NCI-H1436 (cell line): ENCODE results near the gene NALCN.

Experiments used
- DNase-seq: peaks from one replicate; lab custom pipeline; 2025; lab: John Stamatoyannopoulos, UW

NALCN gene

GRCh38 chr13:101121608-101122007 is 294.7 kb downstream of the NALCN start:
- no peak for DNase-seq

GRCh38 chr13:101120007-101120406 is 296.3 kb downstream of the NALCN start:
- DNase-seq, result no peak

GRCh38 chr13:101116826-101117225 is 299.5 kb downstream of the NALCN start:
- DNase-seq, result no peak

DNA sequence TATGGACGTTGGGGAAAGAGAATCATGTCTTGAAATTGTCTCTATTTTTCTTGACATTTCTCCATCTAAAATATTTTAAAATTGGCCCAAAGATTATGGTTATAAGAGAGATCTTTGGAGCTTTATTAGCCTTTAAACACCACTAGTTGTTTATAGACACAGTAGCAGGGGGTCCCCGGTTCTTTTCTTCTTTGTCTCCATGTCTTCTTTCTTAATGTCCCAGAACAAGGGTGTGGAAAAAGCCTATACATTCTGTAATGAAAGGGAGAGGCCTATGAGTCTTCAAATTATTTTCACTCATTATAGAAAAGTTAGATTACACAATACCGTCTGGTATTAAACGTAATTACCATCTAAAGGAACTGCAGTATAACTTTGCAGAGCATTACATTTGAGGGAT is 300.0 kb downstream of the NALCN start:
- no peak for DNase-seq

DNA sequence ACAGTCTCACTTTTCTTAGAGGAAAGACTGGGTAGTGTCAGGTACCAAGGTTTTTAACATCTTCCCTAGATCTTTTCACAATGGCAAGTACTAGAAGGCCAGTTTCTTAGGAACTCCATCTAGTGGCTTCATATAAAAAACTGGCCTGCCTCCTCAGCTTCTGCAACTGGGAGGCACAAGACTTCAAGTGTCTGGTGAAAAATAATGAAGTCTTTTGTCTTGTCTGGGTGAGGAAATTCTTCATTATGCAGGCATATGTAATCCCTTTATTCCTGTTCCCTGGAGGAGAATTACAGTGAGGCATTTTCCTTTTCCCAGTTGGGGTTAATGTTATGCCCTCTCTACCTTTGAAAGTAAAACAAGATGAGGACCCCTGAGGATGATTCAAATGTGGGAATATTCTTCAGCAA is 300.5 kb downstream of the NALCN start:
- DNase-seq, result no peak

DNA sequence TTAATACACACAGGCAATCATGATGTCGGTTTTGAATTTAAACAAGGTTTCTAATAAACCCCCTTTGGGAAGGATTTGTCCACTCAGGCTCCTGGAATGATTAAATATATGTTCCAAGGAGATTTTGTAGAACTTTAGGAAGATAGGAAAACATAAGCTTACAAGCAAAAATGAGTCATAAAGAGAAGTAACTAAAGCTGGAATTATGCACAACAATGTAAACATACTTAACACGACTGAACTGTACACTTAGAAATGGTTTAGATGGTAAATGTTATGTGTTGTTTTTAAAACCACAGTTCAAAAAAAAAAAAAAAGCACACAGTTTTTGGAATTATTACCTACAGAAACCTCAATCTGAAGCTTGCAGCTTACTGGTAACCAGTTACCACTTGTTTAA is 304.4 kb downstream of the NALCN start:
- no peak for DNase-seq

GRCh38 chr13:101109005-101109404 is 307.3 kb downstream of the NALCN start:
- no peak for DNase-seq

DNA sequence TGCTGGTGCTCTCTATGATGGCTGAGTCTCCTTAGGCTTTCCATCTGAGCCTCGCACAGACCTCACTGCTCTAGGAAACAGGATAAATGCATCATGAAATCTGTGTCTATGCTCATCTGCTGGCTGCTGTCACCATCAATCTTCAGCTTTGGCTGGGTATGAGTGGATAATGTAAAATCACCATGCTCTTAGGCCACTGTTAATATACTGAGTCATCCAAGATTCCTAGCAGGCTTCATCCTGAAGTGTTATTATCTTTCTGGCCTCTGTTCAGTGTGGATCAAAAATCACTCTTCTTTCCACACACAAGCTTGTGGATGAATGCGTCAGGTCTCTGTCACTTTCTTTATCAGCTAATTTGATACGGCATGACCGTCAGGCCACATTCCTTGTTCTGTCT is 317.4 kb downstream of the NALCN start:
- no peak for DNase-seq

DNA sequence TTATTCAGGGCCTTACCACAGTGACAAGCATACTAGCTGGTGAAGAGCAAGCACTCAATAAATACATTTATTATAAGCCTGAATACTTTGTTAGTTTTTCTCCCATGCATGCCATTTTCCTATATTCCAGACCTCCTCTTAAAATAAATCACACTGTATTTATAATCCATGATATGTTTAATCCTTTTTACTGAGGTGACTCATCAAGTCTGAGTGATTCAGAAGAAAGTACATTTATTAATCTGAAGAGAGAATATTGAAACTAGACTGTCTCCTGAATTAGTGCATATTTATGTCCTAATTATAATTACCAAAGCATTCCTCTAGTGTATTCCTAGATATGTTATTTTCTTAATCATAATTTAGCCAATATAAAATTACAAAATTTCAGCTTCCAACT is 323.3 kb downstream of the NALCN start:
- DNase-seq, result no peak

DNA sequence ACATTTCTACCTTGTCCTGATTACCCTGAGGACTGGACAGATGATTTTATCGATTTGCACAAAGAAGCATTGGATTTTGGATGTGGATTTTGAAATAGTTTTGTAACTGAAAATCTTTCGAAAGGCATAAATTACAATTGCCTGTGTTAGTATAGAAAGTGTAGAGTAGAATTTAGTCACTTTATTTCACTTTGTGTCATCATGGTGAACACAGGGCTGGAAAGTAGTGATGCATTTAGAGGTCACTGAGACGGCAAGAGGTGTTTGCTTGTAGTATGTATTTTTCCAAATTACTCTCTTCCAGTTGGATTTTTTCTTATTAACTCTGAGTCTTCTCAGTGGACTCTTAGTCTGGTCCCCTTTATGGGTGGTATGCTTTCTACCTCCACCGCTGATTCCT is 326.0 kb downstream of the NALCN start:
- DNase-seq, result no peak

GRCh38 chr13:101085551-101085950 is 330.8 kb downstream of the NALCN start:
- no peak for DNase-seq

- DNase-seq, result no peak
Observed at GRCh38 chr13:101082441-101082840, 333.9 kb downstream of the NALCN start.

DNA sequence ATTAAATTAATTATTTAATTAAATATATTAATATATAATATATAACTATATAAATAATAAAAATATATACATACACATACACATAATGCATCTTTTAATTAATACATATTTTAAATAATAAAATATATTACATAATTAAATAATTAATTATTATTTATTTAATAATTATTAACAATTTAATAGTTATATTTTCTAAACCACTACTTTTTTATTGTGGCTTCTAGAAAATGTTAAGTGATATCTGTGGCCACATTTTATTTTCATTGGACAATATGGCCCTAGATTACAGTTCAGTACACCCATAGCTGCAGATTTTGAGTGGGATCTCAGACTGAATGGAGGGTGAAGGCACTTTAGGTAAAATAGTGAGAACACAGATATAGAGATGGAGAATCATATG is 335.7 kb downstream of the NALCN start:
- DNase-seq, result no peak

DNA sequence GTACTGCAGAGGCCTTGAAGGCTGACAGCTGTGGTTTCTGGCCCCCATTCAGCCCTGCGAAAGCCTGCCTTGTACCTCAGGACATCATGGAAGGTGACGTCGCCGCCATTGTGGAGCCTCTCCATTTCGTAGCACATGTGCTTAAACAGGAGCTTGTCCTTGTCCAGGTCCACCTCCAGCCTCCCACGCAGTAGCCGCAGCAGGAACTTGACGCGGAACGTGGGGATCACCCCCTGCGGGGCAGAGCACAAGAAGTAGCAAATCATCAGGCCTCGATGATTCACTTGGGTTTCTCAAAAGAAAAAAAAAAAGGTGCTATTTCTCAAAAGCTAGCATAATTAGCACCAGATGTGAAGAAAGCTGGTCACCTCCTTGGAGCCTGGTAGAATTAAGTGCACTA is 351.0 kb downstream of the NALCN start:
- DNase-seq, result no peak

DNA sequence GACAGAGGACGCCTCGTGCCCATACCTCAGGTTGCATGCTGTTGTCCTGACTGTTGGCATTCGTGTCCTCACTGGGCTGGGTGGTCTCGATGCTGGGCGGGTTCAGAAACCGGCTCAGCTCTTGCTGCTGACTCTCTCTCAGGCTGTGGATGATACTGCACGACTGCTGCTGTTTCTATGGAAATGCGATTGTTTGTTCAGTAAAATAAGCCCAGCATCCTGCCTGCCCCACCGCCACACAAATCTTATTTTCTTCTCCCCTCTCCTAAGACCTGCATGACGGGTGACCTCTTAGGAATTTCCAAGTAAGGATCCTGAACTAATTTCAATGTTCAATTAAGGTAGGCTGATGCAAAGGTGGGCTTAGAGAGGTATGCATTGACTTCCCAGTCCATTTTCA is 356.5 kb downstream of the NALCN start:
- DNase-seq, result no peak

- DNase-seq, result no peak
Observed at GRCh38 chr13:101058841-101059240, 357.5 kb downstream of the NALCN start.

DNA sequence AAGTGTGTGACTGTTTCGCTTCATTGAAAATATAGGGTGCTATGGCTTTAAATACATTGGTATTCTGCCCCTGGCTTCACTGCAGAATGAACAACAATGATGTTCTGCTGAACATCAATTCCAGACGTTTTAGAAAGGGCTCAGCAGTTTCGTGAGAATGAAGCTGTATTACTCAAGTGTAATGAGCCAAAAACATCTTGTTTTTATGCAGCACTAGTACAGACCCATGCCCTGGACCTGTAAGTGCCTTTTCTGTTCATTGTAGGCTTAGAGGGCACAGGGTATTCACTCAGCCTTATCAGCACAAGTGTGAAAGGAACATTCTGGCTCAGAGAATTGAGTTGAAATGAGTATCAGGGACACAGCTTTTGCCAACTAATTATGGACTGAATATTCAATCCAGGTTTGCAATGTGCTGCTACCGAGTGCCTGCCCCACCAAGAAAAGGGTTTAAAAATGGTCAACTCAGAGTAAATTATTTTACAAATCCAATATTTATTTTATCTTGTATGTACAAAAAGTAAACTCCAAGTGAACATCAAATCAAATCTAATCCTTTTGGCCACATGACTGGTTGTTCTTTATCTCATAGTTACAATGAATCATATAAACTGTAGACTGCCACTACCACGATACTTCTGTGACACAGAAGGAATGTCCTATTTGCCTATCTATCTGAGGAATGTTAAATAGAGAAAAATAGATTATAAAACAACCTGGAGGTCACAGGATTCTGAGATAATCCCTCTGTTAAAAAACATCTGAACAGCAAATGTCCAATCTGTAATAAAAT is 362.8 kb downstream of the NALCN start:
- no peak for DNase-seq

DNA sequence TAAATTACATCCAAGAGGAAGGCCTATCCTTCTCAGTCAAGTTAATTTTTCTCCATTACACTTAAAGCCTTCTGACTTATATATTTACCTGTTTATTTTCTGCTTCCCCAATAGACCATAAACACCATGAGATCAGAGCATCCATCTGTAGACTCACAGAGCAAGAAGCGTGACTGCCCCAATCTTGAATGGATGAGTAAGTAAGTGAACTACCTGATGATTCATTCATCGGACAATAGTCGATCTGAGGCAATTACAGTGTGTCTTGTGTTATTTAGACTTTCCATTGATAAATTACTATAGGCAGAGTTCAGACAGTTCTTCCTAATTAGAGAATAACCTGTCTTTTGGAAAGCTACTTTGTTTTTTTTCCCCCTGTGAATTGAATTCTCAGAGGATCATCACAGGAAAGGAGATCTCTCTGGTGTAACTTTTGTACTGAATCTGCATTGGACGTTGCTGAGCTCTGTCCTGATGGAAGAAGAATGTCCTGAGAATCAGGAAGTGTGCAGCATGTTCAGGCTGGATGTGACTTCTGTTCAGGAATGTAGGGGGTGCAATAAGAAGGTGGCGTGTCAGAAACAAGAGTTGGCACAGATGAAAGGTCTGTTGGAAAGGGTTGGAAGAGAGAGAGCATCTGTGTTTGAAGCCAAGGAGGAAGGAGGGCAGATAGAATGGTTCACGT is 367.0 kb downstream of the NALCN start:
- DNase-seq, result no peak

- DNase-seq, result no peak
Observed at GRCh38 chr13:101036546-101036945, 379.8 kb downstream of the NALCN start.

GRCh38 chr13:101035119-101035620 is 381.1 kb downstream of the NALCN start:
- DNase-seq, result no peak

- no peak for DNase-seq
Observed at GRCh38 chr13:101026736-101027398, 389.4 kb downstream of the NALCN start.

DNA sequence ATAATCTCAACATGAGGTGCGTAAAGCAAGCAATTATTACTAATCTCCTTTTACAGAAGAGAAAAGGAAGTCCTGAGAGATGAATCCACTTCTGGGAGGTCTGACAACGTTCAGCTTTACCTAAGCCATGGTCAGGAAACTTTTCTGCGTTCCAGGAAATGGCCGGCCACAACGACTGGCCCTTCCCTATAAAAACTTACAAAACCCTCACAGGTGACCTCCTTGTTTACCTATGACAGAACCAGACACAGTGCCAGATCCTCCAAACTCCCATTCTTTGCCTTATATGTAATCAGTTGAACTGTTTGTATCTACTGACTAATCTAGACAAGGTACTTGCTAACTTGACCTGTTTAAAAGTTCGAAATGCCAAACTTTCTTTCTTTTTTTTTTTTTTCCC is 390.0 kb downstream of the NALCN start:
- DNase-seq, result no peak

DNA sequence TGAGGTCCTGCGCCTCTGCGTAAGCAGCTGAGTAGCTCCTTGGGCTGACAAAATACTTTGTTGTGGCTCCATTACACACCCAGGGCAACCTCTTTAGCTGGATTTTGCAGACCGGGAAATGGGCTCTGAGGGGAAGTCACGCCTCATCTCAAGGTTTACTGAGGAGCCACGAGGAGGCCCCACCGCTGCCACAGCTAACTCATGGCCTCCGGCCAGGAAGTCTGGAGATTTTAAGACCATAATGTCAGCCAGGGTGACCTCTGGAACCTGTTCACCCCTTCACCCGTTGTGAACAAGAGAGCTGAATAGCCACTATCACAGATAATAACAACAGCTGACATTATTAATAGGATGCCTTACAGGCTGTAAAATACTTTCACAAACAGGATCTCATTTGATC is 390.4 kb downstream of the NALCN start:
- no peak for DNase-seq
